ENCODE measurements around the gene PLEKHG5.

PLEKHG5 gene, protein sequence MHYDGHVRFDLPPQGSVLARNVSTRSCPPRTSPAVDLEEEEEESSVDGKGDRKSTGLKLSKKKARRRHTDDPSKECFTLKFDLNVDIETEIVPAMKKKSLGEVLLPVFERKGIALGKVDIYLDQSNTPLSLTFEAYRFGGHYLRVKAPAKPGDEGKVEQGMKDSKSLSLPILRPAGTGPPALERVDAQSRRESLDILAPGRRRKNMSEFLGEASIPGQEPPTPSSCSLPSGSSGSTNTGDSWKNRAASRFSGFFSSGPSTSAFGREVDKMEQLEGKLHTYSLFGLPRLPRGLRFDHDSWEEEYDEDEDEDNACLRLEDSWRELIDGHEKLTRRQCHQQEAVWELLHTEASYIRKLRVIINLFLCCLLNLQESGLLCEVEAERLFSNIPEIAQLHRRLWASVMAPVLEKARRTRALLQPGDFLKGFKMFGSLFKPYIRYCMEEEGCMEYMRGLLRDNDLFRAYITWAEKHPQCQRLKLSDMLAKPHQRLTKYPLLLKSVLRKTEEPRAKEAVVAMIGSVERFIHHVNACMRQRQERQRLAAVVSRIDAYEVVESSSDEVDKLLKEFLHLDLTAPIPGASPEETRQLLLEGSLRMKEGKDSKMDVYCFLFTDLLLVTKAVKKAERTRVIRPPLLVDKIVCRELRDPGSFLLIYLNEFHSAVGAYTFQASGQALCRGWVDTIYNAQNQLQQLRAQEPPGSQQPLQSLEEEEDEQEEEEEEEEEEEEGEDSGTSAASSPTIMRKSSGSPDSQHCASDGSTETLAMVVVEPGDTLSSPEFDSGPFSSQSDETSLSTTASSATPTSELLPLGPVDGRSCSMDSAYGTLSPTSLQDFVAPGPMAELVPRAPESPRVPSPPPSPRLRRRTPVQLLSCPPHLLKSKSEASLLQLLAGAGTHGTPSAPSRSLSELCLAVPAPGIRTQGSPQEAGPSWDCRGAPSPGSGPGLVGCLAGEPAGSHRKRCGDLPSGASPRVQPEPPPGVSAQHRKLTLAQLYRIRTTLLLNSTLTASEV

DNA sequence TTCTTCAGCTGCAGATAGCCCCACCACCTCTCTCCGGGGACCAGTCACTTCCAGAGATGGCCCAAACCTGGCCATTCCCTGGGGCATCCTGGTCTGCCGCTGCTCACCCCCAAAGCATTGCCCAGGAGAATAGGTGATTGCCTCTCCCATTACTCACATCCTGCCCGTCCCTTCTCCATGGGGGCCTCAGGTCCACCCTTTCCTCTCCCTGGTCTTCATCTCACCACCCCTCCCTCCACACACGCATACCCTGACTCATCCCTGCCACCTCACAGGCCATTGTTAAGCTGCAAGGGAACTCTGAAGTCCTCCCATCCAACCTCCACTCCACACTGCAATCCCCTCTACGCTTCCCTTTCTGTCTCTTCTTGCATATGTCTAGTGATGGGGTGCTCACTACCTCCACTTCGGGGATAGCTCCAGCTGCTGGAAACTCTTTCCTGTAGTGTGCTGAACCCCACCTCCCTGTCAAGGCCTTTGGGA is at the start of gene PLEKHG5:
Gene PLEKHG5 (minus strand): TSS at position 188 of the 483 bp plus-strand sequence. CDS start 14,096 bp downstream, outside the sequence.
- DNase-seq, result no peak

DNA sequence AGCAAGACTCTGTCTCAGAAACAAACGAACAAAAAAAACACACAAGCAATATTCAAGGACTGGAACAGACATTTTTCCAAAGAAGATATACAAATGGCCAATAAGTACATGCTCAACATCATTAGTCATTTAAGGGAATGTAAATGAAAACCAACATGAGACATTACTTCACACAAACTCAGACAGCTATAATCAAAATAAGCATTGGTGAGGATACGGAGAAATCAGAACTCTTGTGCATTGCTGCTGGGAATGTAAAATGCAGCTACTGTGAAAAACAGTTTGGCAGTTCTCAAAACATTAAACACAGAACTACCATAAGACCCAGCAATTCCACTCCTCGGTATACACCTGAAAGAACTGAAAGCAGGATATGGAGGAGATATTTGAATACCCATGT is 47.5 kb upstream of the PLEKHG5 start:
- DNase-seq, result no peak

DNA sequence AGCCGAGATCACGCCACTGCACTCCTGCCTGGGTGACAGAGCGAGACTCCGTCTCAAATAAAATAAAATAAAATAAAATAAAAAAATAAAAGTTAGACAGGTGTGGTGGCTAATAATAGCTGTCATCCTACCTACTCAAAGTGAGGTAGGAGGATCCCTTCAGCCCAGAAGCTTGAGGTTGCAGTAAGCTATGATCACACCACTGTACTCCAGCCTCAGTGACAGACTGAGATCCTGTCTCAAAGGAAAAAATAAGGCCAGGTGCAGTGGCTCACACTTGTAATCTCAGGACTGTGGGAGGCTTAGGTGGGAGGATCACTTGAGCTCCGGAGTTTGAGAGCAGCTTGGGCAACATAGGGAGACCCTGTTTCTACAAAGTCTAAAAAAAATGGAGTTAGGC is 44.8 kb upstream of the PLEKHG5 start:
- DNase-seq, result no peak

DNA sequence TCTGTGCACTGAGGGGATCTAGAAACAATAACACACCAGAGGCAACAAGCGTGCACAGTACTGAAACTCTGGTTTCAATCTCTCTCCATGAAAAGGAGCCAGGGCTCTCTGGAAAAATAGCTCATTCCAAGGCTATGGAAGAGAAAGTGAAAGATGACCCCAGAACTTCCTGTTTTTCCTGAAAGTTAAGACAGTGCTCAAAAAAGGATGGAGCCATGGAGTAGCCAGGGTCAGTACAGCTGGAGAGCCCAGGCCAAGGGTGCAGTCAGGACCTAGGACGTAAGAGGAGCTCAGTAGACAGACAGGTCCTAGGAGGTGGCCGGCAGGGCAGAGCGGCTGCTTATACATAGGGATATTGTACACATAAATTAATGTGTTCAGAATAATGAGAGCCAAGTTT is 43.7 kb upstream of the PLEKHG5 start:
- DNase-seq, result no peak

DNA sequence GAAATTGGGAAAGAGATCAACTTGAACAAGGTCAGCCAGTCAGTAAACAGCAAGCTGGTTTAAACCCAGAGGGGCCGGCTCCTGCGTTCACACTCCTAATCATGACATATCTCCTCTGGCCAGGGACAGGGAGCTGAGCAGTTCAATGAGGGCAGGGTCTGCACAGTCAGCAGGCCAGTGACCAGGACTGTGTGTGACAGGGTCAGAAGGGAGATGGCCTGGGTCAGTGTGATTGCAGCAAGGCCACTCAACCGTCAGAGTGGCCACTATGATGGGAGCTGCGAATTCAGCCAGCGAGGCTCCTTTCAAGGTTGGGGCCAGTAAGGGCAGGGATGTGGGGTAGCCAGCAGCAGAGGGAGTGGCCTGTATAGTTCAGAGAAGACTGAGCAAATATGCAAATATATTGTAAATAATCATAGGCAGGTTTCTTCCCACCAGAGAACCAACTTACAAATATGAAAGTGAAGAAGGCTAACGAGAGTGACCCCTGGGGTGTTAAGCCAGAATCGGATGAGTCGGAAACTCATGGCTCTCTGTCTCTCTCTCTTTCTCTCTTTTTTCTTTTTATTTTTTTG is 42.9 kb upstream of the PLEKHG5 start:
- DNase-seq, result no peak

DNA sequence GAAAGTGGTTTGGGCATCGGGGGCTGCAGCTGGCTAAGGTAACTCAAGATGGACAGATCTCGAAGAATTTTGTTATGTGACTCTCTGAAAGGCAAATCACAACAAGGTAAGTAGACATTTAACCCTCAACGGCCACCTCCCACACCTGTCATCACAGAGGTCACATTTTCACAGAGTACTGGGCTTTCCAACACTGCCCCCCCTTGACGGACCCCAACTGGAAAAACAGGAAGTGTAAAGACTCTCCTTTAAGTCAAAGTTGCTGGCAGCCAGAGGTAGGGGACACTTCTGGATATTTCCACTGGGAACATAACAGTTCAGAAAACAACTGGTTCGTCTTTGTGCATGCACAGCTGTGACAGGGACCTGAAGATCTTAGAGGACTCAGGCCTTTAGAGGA is 40.5 kb upstream of the PLEKHG5 start:
- DNase-seq, result no peak

DNA sequence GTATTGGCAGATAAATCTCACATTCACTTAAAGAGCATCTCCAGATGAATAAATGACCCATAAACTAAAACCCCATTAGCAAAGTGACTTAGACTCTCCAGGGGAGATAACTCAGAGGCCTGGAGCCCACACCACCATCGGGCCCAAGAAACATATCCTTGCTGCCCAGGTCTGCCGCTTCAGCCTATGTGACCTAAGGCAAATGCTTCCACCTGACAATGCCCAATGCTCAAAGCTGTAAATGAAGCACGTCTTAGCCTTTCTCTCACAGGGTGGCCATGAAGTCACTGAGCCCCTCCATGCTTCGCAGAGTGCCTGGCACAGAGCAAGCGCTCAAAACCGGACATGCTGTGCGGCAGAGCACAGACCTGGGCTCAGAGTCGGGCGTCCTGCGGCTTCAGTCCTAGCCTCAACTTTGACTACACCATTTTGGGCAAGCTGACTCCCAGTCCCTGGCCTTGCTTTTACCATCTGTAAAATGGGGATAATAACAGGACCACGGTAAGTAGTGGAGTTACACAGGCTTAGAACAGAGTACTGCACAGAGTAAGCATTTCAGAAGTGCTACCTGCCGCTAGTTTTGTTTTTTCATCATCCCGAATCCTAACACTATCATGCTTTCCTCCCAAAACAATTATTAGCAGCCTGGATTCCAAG is 39.2 kb upstream of the PLEKHG5 start:
- no peak for DNase-seq

DNA sequence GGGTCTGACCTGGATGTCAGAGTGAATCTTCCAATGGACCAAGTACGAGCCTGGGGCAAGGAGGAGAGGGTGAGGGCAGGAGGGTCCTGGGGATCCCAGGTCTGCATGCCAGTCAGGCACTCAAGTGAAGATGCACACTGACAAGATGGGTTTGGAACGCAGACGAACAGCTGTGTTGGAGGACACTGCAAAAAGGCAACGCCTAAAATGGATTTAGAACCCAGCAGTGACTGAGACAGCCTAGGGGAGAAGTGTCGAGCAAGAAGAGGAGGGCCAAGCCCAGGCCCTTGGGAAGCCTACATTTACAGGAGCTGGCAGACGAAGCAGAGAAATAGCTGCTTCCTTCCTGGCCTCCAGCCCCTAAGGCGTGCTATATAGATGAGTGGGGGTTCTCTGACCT is 37.0 kb upstream of the PLEKHG5 start:
- no peak for DNase-seq

DNA sequence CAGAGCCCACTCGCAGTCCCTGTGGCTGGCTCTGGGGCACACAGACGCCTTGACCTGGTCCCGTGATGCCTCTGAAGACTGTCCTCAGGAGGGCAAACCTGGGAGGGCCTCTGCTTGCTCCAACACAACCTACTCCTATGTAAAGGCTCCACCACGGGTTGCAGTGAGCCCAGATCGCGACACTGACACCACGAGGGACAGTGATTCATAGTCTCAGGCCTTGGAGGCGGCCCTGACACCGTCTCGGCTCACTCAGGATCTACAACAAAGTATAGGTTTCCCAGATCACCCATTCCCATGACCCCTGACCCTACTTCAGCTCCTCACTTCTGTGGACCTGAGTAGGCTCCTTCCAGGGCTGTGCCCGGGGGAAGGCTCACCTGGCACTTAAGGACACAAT is 34.8 kb upstream of the PLEKHG5 start:
- DNase-seq, result no peak

DNA sequence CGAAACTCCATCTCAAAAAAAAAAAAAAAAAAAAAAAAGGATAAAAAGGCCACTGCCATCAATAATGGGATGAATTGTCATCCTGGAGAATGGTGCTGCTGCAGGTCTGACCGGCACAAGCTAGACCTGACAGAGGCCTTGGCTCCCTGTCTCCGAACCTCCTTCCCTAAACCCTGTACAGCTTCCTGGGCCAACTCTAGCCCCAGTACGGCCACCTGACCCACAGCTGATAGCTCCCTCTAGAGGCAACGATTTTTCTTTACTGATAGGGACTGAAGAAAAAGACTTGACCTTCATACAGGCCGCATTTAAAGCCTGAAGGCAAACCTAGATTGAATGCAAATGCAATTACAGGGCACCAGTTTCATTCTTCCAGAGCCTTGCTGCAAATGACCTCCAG is 32.1 kb upstream of the PLEKHG5 start:
- DNase-seq, result peak; percentile 17 to 60

DNA sequence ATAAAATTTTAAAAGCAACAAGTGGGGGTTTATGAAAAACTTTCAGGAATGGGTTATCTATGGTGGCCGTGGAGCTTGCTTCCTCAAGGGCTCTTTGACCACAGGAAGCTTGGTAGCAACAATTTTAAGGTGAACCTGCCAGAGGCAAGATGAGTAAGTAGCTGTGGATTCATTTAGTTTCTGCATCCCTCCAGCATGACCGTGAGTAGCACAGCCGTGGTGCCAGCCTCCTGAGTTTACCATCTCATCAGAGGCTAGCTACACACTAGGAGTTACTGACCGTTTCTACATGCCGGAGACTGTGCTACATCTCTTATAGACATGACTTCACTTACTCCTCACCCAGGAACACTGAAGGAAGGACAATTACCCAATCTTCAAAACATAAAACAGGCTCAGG is 30.1 kb upstream of the PLEKHG5 start:
- no peak for DNase-seq

DNA sequence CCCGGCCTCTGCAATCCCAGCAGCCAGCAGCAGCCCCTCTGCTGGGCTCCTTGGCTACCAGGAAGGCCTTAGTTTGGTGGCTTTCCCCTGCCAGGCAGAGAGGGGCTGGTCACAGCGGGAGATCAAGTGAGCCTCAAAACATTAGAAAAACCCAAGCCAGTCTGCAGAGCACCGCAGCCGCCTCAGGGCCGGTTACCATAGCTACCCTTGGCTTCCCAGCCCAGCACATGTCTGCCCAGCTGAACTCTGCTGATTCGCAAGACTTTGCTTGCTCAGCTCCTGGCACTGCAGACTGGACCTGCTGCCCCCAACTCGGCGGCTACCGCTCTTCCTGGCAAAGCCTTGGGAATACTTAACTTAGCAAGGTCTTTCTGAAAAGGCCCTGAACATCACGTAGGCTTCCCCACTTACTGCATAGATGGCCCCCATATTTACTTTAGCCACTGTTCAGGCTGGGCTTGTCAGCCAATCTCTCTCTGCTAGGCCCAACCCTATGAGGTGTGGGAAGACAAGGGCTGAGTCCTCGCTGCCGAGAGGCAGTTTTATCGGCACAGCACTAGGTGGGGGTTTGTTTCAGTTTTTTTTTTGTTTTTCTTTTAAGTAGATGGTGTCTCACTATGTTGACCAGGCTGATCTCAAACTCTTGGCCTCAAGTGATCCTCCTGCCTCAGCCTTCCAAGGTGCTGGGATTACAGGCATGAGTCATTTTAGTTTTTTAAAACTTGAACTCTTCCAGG is 28.6 kb upstream of the PLEKHG5 start:
- peak; percentile 19 to 63 for DNase-seq

DNA sequence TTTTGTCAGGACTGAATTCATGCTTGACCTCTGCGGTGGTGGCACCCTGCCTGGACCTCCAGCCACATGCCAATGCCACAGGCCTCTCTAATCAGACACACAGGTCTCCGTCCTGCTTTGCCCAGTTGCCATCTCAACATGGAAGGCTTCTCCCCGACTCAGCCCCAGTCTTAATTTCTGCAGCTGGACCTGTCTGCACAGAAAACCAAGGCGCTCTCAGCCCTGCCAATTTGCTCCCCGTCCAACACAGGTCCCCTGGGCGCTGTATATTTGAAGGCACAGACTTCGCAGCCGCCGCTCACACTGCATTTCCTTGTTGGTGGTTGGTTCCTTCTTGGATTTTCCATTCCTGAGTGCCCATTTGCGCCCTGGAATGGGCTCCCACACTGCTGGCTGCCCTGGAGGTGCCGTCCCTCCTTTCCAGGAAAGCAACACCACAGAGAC is 28.0 kb upstream of the PLEKHG5 start:
- DNase-seq, result no peak

DNA sequence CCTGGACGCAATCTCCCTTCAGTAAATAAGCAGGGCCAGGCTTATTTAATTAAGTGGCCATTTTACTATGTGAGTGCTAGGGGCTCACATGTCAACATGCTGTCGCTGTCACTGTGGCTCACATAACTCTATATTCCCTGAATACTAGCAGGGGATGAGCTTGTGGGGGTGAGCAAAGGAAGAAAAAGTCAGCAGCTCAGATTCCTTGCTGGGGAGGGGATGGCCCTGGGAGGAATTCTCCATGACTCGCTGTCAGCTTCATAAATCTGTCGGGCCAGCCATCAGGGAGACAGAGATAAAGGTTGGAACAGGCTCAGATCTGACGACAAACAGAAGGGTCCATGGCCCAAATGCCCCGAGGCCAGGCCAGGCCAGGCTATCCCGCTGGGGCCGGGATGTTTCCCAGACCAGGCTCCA is 26.0 kb upstream of the PLEKHG5 start:
- no peak for DNase-seq

DNA sequence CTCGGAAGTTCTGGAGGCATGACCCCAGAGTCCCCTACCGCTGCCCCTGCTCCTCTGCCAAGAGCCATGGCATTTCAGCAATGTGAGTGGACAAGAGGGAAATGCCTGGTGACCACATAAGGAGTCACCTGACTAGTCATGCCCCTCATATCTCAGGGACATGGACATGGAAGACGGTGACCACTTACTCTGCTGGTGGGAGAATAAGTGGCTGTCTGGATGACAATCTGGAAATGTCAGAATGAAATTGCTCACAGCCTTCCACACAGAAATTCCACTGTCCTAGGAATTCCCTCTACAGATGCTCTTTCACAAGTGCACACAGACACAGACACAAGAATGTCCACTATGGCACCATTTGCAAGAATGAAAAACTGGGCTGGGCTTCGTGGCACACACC is 24.3 kb upstream of the PLEKHG5 start:
- no peak for DNase-seq

DNA sequence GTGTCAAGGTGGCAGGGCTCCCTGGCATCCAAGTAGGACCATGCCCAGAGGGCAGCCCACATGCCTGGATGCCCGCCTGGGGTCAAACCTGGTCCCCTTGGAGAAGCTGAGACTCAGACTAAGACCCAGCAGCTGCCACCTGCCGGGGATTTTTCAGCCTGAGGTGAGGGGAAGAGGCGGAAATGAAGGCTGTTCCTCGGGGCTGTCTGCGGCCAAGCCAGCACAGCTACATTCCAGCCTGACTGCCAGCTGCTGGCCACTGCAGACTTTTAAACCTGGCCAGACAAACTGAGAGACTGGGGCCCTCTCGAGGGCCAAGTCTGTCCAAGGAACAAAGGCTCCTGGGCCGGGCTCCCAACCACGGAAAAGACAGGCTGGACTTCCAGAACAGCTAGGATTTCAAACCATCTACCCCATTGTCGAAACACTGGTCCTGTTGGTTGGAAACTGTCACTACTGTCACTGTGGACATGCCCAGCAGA is 21.9 kb upstream of the PLEKHG5 start:
- peak in 1 of 2 experiments; percentile 37 for DNase-seq

DNA sequence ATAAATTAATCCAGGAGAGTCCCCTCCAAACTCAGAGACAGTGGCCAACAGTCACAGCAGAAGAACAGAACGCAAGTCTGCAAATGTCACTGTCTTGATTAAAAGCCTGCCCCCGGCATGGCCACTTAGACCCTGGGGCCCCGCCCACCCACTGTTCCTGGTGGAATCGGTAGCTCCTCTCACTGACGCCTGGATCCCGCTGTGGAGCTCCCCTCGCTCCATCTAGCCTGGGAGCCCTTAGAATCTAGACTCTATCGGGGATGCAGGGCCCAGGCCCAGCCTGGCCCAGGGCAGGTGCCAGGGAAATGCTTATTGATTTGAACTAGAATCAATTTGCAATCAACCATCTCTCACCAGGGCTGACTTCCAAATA is 21.4 kb upstream of the PLEKHG5 start:
- no peak for DNase-seq

DNA sequence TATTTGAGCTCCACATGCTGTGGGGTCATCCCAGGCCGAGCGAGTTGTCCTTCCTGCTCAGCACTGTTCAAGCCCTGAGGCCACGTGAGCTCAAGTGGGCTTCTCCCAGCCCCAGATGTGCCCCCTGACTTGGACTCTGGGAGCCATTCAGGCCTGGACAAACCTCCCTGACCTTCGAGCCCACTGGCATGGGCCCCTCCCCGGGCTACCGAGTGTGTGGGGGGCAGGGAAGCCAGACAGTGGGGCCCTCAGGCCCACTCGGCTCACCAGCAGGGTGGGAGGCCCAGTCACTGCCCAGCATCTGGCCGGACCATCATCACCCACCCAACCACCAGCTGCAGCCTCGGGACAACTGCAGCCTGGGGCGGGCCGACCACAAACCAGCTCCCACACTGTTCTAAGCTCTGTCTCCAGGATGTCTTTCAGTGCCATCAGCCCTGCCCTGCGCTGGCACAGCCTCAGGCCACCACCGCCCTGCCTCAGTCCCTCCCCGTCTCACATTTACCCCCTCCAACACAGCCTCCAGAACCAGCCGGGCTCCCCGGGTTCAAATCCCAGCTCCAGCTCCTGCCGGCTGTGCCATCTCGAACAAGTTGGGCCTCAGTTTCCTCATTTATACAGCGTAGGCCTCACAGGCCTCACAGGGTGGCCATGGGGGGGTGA is 20.9 kb upstream of the PLEKHG5 start:
- no peak for DNase-seq

DNA sequence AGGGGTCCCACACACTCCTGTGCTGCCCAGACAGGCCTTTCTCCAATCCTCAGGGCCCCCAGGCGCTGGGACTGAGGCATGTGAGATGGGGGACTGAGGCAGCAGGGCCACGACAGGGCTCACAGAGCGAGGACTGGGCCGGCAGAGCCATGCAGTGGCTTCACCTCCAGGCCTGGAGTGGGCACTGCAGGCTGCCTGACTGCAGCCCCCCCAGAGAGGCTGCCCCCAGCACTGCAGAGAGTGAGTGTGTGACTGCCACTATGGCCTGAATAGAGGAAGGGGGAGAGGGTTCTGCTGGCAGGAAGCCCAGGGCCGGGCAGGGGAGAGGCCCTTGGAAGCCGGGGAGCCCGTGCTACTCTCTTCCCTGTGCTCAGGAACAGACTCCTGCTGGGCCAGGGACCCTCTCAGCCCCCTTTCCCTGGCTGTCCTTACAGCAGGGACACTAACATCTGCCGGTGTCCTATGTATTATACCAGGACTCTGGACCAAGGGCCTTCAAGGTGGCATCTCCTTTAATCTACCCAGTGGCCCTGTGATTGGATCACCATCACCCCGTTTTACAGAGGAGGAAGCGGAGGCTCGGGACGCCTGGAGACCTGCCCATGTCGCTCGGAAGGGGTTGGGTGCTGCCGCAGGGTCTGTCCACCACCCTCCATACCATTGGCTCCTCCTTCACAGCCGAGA is 20.2 kb upstream of the PLEKHG5 start:
- DNase-seq, result no peak

DNA sequence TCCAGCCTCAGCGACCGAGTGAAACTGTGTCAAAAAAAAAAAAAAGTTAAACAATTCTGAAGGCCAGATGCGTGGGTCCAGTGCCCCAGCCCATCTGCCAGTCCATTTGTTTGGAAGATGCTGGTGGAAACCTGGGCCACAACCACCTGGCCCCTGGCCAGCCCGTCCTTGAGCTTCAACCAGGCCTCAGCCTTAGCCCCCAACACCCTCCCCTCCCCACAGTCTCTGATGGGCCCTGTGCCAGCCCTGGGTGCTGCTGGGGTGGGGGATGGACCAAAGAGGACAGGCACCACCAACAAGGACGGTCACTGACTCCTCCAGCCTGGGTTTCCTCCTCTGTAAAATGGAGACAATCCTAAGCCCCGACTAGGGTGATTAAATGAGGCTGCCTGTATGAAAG is 19.6 kb upstream of the PLEKHG5 start:
- DNase-seq, result peak; percentile 74 to 88

DNA sequence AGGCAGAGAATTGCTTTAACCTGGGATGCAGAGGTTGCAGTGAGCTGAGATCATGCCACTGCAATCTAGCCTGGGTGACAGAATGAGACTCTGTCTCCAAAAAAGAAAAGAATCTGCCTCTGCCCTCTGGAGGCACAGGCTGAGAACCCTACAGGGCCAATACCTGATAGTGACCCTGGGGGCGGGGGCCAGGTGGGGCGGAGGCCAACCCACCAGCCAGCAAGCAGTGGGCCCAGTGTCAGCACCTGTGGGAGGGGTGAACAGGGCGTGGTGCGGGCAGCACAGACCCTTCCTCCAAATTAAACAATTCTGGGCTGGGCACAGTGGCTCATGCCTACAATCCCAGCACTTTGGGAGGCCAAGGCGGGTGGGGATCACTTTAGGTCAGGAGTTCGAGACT is 19.0 kb upstream of the PLEKHG5 start:
- DNase-seq, result no peak
